OCI-LY7 (cell line): ENCODE data around the gene LRP5. TPM values are rescaled to one million over a fixed set of nuclear protein-coding genes. Genes with fewer than 3 reads are reported as not detected.

Experiments
- BruUV-seq: library from RNA; stranded (reverse); fragments of 400-500 nt; replicated peaks from 2 replicates; lab custom pipeline; 2021; lab: Mats Ljungman, UMichigan
- CTCF ChIA-PET: fragments of 300-600 bp; sonication (Branson Sonifier 250); formaldehyde crosslinking; loops from one replicate; lab custom pipeline; 2022; ENCODE audit warnings: antibody characterized with exemption; ENCODE audit not compliant: unreplicated experiment; lab: Charles Lee
- POLR2A ChIA-PET: fragments of 300-600 bp; sonication (Branson Sonifier 250); formaldehyde crosslinking; loops from one replicate; lab custom pipeline; 2022; ENCODE audit warnings: antibody characterized with exemption; lab: Charles Lee
- DNase-seq: peaks from one replicate; pipeline ENCODE4 v3.0.0-alpha.2; 2015; ENCODE audit warnings: low spot score
- H2AFZ ChIP-seq: fragments of 200-600 bp; sonication (generic), shearing (Covaris generic); 2 replicates; pipeline ENCODE4 v1.6.1; 2014; ENCODE audit warnings: mild to moderate bottlenecking, antibody characterized with exemption, low read length, moderate library complexity
- H3K27ac ChIP-seq: fragments of 200-600 bp; sonication (generic); 2 replicates; pipeline ENCODE4 v1.5.1; 2014; ENCODE audit warnings: mixed run types, low read depth, mild to moderate bottlenecking, moderate library complexity, low read length, inconsistent platforms; ENCODE audit not compliant: poor library complexity, severe bottlenecking
- H3K36me3 ChIP-seq: fragments of 200-600 bp; sonication (generic); 2 replicates; pipeline ENCODE4 v1.6.1; 2014; ENCODE audit warnings: mild to moderate bottlenecking, antibody characterized with exemption, low read length, moderate library complexity, mixed read lengths; ENCODE audit not compliant: insufficient read depth
- H3K4me1 ChIP-seq: fragments of 200-600 bp; sonication (generic); 2 replicates; pipeline ENCODE4 v1.5.1; 2014; ENCODE audit warnings: mild to moderate bottlenecking, low read length; ENCODE audit not compliant: insufficient read depth, poor library complexity, severe bottlenecking
- H3K4me2 ChIP-seq: fragments of 200-600 bp; sonication (generic); 2 replicates; pipeline ENCODE4 v1.6.1; 2014; ENCODE audit warnings: mild to moderate bottlenecking, low read length
- H3K4me3 ChIP-seq: fragments of 200-600 bp; sonication (generic); 2 replicates; pipeline ENCODE4 v1.5.1; 2014; ENCODE audit warnings: mild to moderate bottlenecking, low read depth, low read length; ENCODE audit not compliant: poor library complexity, severe bottlenecking
- H3K79me2 ChIP-seq: fragments of 200-600 bp; sonication (generic); 2 replicates; pipeline ENCODE4 v1.6.1; 2016; ENCODE audit warnings: low read depth, mild to moderate bottlenecking, low read length, moderate library complexity, mixed read lengths; ENCODE audit not compliant: insufficient read depth
- H3K9me2 ChIP-seq: fragments of 200-600 bp; sonication (generic); 2 replicates; pipeline ENCODE4 v1.6.1; 2016; ENCODE audit warnings: mild to moderate bottlenecking, low read length, mixed read lengths; ENCODE audit not compliant: insufficient read depth
- H3K9me3 ChIP-seq: fragments of 200-600 bp; sonication (generic); 2 replicates; pipeline ENCODE4 v1.6.1; 2014; ENCODE audit warnings: mild to moderate bottlenecking, mixed run types, low read length, mixed read lengths
- H4K20me1 ChIP-seq: fragments of 200-600 bp; sonication (generic); 2 replicates; pipeline ENCODE4 v1.6.1; 2014; ENCODE audit warnings: mild to moderate bottlenecking, antibody characterized with exemption, low read length, moderate library complexity, mixed read lengths; ENCODE audit not compliant: insufficient read depth
- CTCF ChIP-seq: fragments of 200-600 bp; sonication (generic); conservative IDR thresholded peaks from 2 replicates; pipeline ENCODE4 v1.5.1; 2014; ENCODE audit warnings: mild to moderate bottlenecking, antibody characterized with exemption, low read length, moderate library complexity, mixed read lengths
- EZH2phosphoT487 ChIP-seq: fragments of 200-600 bp; sonication (generic); IDR thresholded peaks from 2 replicates; pipeline ENCODE4 v1.6.1; 2018; ENCODE audit warnings: low read depth, borderline replicate concordance, mild to moderate bottlenecking, mixed run types, antibody characterized with exemption, low read length, moderate library complexity, mixed read lengths
- intact Hi-C: fragments of 100-400 bp; cut with micrococcal nuclease; formaldehyde crosslinking; loops from one replicate; pipeline ENCODE4 v1.10.0; 2022; ENCODE audit not compliant: unreplicated experiment
- total RNA-seq, 2 experiments: library from RNA; depleted of rRNA in 1 of 2; stranded (reverse); fragments of >200 nt in 1 of 2; shearing (Covaris generic) in 1 of 2; gene quantifications; 2 replicates each; pipeline ENCODE4 v1.2.3, GENCODE V29; 2014 to 2022

LRP5 gene
- total RNA-seq, 2 experiments from 2014 or later: 0.60 TPM; not detected in 1

GRCh38 chr11:68345776-68346461, 33.5 kb downstream of the LRP5 start:
- CTCF ChIA-PET: no interaction called here
- no peak overlapping the region for H3K4me2 ChIP-seq
- BruUV-seq: no TSS peak

GRCh38 chr11:68346462-68346790, 34.0 kb downstream of the LRP5 start:
- no peak overlapping the region for H2AFZ ChIP-seq
- intact Hi-C loops: no loop called here
- no peak for TF ChIP-seq CTCF
- no peak for TF ChIP-seq EZH2phosphoT487
- no TSS peak for BruUV-seq
- no peaks in the 10 kb centered on the region for H3K9me2 ChIP-seq
- H3K4me3 ChIP-seq: no peak overlapping the region
- no peak overlapping the region for H3K27ac ChIP-seq
- ChIA-PET CTCF (no interaction called here), POLR2A (interaction anchor here (0.6 kb wide), 1 partner anchor 17 kb away, joined by 3 read pairs; no protein-coding TSS in a partner anchor)
- H3K36me3 ChIP-seq: no peaks in the 10 kb centered on the region
- H3K4me1 ChIP-seq: no peaks in the 10 kb centered on the region
- no peaks in the 10 kb centered on the region for H4K20me1 ChIP-seq
- DNase-seq: no peak
- H3K4me2 ChIP-seq: no peak overlapping the region
- H3K79me2 ChIP-seq: no peaks in the 10 kb centered on the region
- H3K9me3 ChIP-seq: no peaks in the 10 kb centered on the region

More at GRCh38 chr11:68345776-68346461, 33.5 kb downstream of the LRP5 start:
- no peaks in the 10 kb centered on the region for H3K36me3 ChIP-seq
- POLR2A ChIA-PET: interaction anchor here (0.6 kb wide), 1 partner anchor 17 kb away, joined by 3 read pairs; no protein-coding TSS in a partner anchor
- H3K9me3 ChIP-seq: no peaks in the 10 kb centered on the region
- no peaks in the 10 kb centered on the region for H3K4me1 ChIP-seq
- intact Hi-C loops: no loop called here
- TF ChIP-seq CTCF: no peak
- TF ChIP-seq EZH2phosphoT487: no peak
- H4K20me1 ChIP-seq: no peaks in the 10 kb centered on the region
- H3K9me2 ChIP-seq: no peaks in the 10 kb centered on the region
- DNase-seq: no peak
- H3K27ac ChIP-seq: no peak overlapping the region
- no peak overlapping the region for H2AFZ ChIP-seq
- H3K79me2 ChIP-seq: no peaks in the 10 kb centered on the region
- H3K4me3 ChIP-seq: no peak overlapping the region

- Histone ChIP-seq H3K9me3 (no peaks in the 10 kb centered on the region), H4K20me1 (no peaks in the 10 kb centered on the region), H3K4me2 (no peak overlapping the region), H2AFZ (no peak overlapping the region), H3K79me2 (no peaks in the 10 kb centered on the region), H3K4me1 (no peaks in the 10 kb centered on the region), H3K27ac (no peak overlapping the region), H3K9me2 (no peaks in the 10 kb centered on the region), H3K36me3 (no peaks in the 10 kb centered on the region), H3K4me3 (no peak overlapping the region)
- CTCF ChIA-PET: no interaction called here
- POLR2A ChIA-PET: no interaction called here
- no peak for DNase-seq
- intact Hi-C loops: no loop called here
- no peak for TF ChIP-seq EZH2phosphoT487
- TF ChIP-seq CTCF: no peak
- BruUV-seq: no TSS peak
Observed at GRCh38 chr11:68347345-68347744, 35.0 kb downstream of the LRP5 start.
